OCI-LY7 (cell line): ENCODE results near the gene ENKUR. TPM values are rescaled to one million over a fixed set of nuclear protein-coding genes. Genes with fewer than 3 reads are reported as not detected.

Source experiments
- BruUV-seq: library from RNA; stranded (reverse); fragments of 400-500 nt; replicated peaks from 2 replicates; lab custom pipeline; 2021; lab: Mats Ljungman, UMichigan
- CTCF ChIA-PET: fragments of 300-600 bp; sonication (Branson Sonifier 250); formaldehyde crosslinking; loops from one replicate; lab custom pipeline; 2022; ENCODE audit warnings: antibody characterized with exemption; ENCODE audit not compliant: unreplicated experiment; lab: Charles Lee
- POLR2A ChIA-PET: fragments of 300-600 bp; sonication (Branson Sonifier 250); formaldehyde crosslinking; loops from one replicate; lab custom pipeline; 2022; ENCODE audit warnings: antibody characterized with exemption; lab: Charles Lee
- DNase-seq: peaks from one replicate; pipeline ENCODE4 v3.0.0-alpha.2; 2015; ENCODE audit warnings: low spot score
- H2AFZ ChIP-seq: fragments of 200-600 bp; sonication (generic), shearing (Covaris generic); 2 replicates; pipeline ENCODE4 v1.6.1; 2014; ENCODE audit warnings: mild to moderate bottlenecking, antibody characterized with exemption, low read length, moderate library complexity
- H3K27ac ChIP-seq: fragments of 200-600 bp; sonication (generic); 2 replicates; pipeline ENCODE4 v1.5.1; 2014; ENCODE audit warnings: mixed run types, low read depth, mild to moderate bottlenecking, moderate library complexity, low read length, inconsistent platforms; ENCODE audit not compliant: poor library complexity, severe bottlenecking
- H3K36me3 ChIP-seq: fragments of 200-600 bp; sonication (generic); 2 replicates; pipeline ENCODE4 v1.6.1; 2014; ENCODE audit warnings: mild to moderate bottlenecking, antibody characterized with exemption, low read length, moderate library complexity, mixed read lengths; ENCODE audit not compliant: insufficient read depth
- H3K4me1 ChIP-seq: fragments of 200-600 bp; sonication (generic); 2 replicates; pipeline ENCODE4 v1.5.1; 2014; ENCODE audit warnings: mild to moderate bottlenecking, low read length; ENCODE audit not compliant: insufficient read depth, poor library complexity, severe bottlenecking
- H3K4me2 ChIP-seq: fragments of 200-600 bp; sonication (generic); 2 replicates; pipeline ENCODE4 v1.6.1; 2014; ENCODE audit warnings: mild to moderate bottlenecking, low read length
- H3K4me3 ChIP-seq: fragments of 200-600 bp; sonication (generic); 2 replicates; pipeline ENCODE4 v1.5.1; 2014; ENCODE audit warnings: mild to moderate bottlenecking, low read depth, low read length; ENCODE audit not compliant: poor library complexity, severe bottlenecking
- H3K79me2 ChIP-seq: fragments of 200-600 bp; sonication (generic); 2 replicates; pipeline ENCODE4 v1.6.1; 2016; ENCODE audit warnings: low read depth, mild to moderate bottlenecking, low read length, moderate library complexity, mixed read lengths; ENCODE audit not compliant: insufficient read depth
- H3K9me2 ChIP-seq: fragments of 200-600 bp; sonication (generic); 2 replicates; pipeline ENCODE4 v1.6.1; 2016; ENCODE audit warnings: mild to moderate bottlenecking, low read length, mixed read lengths; ENCODE audit not compliant: insufficient read depth
- H3K9me3 ChIP-seq: fragments of 200-600 bp; sonication (generic); 2 replicates; pipeline ENCODE4 v1.6.1; 2014; ENCODE audit warnings: mild to moderate bottlenecking, mixed run types, low read length, mixed read lengths
- H4K20me1 ChIP-seq: fragments of 200-600 bp; sonication (generic); 2 replicates; pipeline ENCODE4 v1.6.1; 2014; ENCODE audit warnings: mild to moderate bottlenecking, antibody characterized with exemption, low read length, moderate library complexity, mixed read lengths; ENCODE audit not compliant: insufficient read depth
- EZH2phosphoT487 ChIP-seq: fragments of 200-600 bp; sonication (generic); IDR thresholded peaks from 2 replicates; pipeline ENCODE4 v1.6.1; 2018; ENCODE audit warnings: low read depth, borderline replicate concordance, mild to moderate bottlenecking, mixed run types, antibody characterized with exemption, low read length, moderate library complexity, mixed read lengths
- intact Hi-C: fragments of 100-400 bp; cut with micrococcal nuclease; formaldehyde crosslinking; loops from one replicate; pipeline ENCODE4 v1.10.0; 2022; ENCODE audit not compliant: unreplicated experiment
- total RNA-seq, 2 experiments: library from RNA; depleted of rRNA in 1 of 2; stranded (reverse); fragments of >200 nt in 1 of 2; shearing (Covaris generic) in 1 of 2; gene quantifications; 2 replicates each; pipeline ENCODE4 v1.2.3, GENCODE V29; 2014 to 2022
- TF ChIP-seq, protein P1 (sequence below): fragments of 200-600 bp; sonication (generic); conservative IDR thresholded peaks from 2 replicates; pipeline ENCODE4 v1.5.1; 2014; ENCODE audit warnings: mild to moderate bottlenecking, antibody characterized with exemption, low read length, moderate library complexity, mixed read lengths

The ENKUR gene
- total RNA-seq, 2 experiments from 2014 or later: not detected

DNA sequence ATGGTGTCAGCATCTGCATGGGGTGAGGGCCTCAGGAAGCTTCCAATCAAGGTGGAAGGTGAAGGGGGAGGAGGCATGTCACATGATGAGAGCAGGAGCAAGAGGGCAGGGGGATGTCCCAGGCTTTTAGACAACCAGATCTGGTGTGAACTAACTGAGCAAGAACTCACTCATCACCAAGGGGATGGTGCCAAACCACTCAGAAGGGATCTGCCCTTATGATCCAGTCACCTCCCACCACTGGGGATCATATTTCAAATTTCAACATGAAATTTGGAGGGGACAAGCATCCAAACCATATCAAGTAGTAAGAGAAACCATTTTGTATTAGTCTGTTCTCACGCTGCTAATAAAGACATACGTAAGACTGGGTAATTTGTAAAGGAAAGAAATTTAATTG is 34.0 kb upstream of the ENKUR start:
- H3K36me3 ChIP-seq: no peaks in the 10 kb centered on the region
- CTCF ChIA-PET: no interaction called here
- H3K4me1 ChIP-seq: no peaks in the 10 kb centered on the region
- TF ChIP-seq EZH2phosphoT487: no peak
- TF ChIP-seq, protein P1, sequence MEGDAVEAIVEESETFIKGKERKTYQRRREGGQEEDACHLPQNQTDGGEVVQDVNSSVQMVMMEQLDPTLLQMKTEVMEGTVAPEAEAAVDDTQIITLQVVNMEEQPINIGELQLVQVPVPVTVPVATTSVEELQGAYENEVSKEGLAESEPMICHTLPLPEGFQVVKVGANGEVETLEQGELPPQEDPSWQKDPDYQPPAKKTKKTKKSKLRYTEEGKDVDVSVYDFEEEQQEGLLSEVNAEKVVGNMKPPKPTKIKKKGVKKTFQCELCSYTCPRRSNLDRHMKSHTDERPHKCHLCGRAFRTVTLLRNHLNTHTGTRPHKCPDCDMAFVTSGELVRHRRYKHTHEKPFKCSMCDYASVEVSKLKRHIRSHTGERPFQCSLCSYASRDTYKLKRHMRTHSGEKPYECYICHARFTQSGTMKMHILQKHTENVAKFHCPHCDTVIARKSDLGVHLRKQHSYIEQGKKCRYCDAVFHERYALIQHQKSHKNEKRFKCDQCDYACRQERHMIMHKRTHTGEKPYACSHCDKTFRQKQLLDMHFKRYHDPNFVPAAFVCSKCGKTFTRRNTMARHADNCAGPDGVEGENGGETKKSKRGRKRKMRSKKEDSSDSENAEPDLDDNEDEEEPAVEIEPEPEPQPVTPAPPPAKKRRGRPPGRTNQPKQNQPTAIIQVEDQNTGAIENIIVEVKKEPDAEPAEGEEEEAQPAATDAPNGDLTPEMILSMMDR: no peak
- H3K4me3 ChIP-seq: no peak overlapping the region
- H3K9me2 ChIP-seq: no peaks in the 10 kb centered on the region
- POLR2A ChIA-PET: no interaction called here
- no peak overlapping the region for H3K4me2 ChIP-seq
- H3K79me2 ChIP-seq: no peaks in the 10 kb centered on the region
- H4K20me1 ChIP-seq: no peaks in the 10 kb centered on the region
- H2AFZ ChIP-seq: no peak overlapping the region
- no peaks in the 10 kb centered on the region for H3K9me3 ChIP-seq
- BruUV-seq: no TSS peak
- no peak overlapping the region for H3K27ac ChIP-seq
- no peak for DNase-seq
- intact Hi-C loops: no loop called here

- POLR2A ChIA-PET: interaction anchor here (0.5 kb wide), 1 partner anchor 1855 kb away, joined by 3 read pairs; no protein-coding TSS in a partner anchor
- H3K4me3 ChIP-seq: no peak overlapping the region
- H3K27ac ChIP-seq: no peak overlapping the region
Measured at GRCh38 chr10:25048450-25048849, 32.5 kb upstream of the ENKUR start.

DNA sequence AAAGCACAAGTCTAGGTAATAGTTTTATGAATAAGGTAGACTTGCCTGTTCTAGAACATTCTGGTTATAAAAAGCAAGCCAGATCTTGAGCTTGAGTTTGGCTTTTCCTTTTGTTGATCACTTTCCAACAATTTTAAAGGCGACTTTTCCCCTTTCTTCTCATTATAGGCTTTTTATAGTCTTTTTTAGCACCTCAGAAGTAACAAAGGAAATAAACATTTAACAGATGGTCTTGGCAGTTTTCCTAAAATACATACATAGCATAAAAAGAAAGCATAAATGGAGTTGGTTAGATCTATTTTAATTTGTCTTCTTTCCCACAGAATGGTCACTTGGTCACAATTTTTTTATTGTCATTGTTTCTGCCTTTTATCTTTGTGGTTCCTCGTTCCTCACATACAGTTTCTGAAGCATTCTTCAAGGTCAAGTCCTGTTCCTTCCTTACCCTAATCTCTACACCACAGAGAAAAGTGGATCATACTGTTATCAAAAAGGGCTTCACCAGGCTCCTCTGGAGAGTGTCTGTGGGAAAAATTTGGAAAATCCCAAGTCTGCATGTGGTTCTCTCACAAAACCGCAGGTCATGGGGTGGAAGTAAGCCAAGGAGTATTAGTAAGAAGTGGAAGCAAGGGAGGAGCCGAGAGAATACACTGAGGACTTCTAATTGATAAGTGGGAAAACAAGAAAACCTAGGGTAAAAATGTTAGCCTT is 31.8 kb upstream of the ENKUR start:
- DNase-seq: no peak
- ChIA-PET POLR2A (no interaction called here), CTCF (no interaction called here)
- H3K4me2 ChIP-seq: no peak overlapping the region
- H2AFZ ChIP-seq: no peak overlapping the region
- no peak overlapping the region for H3K27ac ChIP-seq
- H3K9me3 ChIP-seq: no peaks in the 10 kb centered on the region
- H3K4me3 ChIP-seq: no peak overlapping the region
- intact Hi-C loops: no loop called here
- H3K36me3 ChIP-seq: no peaks in the 10 kb centered on the region
- H3K9me2 ChIP-seq: no peaks in the 10 kb centered on the region
- no peaks in the 10 kb centered on the region for H3K79me2 ChIP-seq
- no peaks in the 10 kb centered on the region for H4K20me1 ChIP-seq
- TF ChIP-seq EZH2phosphoT487: no peak
- TF ChIP-seq, protein P1: no peak
- BruUV-seq: no TSS peak
- H3K4me1 ChIP-seq: no peaks in the 10 kb centered on the region

More at GRCh38 chr10:25048450-25048849, 32.5 kb upstream of the ENKUR start:
- Histone ChIP-seq H3K36me3 (no peaks in the 10 kb centered on the region), H3K9me2 (no peaks in the 10 kb centered on the region), H3K4me1 (no peaks in the 10 kb centered on the region), H3K79me2 (no peaks in the 10 kb centered on the region), H3K4me2 (no peak overlapping the region), H3K9me3 (no peaks in the 10 kb centered on the region), H2AFZ (no peak overlapping the region), H4K20me1 (no peaks in the 10 kb centered on the region)
- CTCF ChIA-PET: no interaction called here
- no peak for DNase-seq
- intact Hi-C loops: no loop called here
- TF ChIP-seq EZH2phosphoT487: no peak
- TF ChIP-seq, protein P1: no peak
- no TSS peak for BruUV-seq
